H9 (cell line): ENCODE results near the gene TMEM106A. TPM values are rescaled to one million over a fixed set of nuclear protein-coding genes. Genes with fewer than 3 reads are reported as not detected.

ENCODE experiments used
- DNase-seq: peaks from one replicate; pipeline ENCODE4 v3.0.0-alpha.2; 2017
- H2AFZ ChIP-seq: one replicate; pipeline ENCODE4 v1.6.1; 2013; ENCODE audit warnings: mild to moderate bottlenecking, low read length, control low read depth, moderate library complexity
- H2AK5ac ChIP-seq: 2 replicates; pipeline ENCODE4 v1.6.1; 2013; ENCODE audit warnings: low read length, control low read depth, mixed read lengths; ENCODE audit not compliant: insufficient read length
- H2BK120ac ChIP-seq: one replicate; pipeline ENCODE4 v1.6.1; 2013; ENCODE audit warnings: low read depth, mild to moderate bottlenecking, low read length, control low read depth, inconsistent platforms; ENCODE audit not compliant: poor library complexity, severe bottlenecking
- H2BK12ac ChIP-seq: 2 replicates; pipeline ENCODE4 v1.6.1; 2013; ENCODE audit warnings: low read length, control low read depth, mixed read lengths, low read depth; ENCODE audit not compliant: insufficient read length
- H2BK15ac ChIP-seq: 2 replicates; pipeline ENCODE4 v1.6.1; 2013; ENCODE audit warnings: low read depth, low read length, control low read depth
- H2BK20ac ChIP-seq: one replicate; pipeline ENCODE4 v1.6.1; 2013; ENCODE audit warnings: low read depth, mild to moderate bottlenecking, low read length, control low read depth, inconsistent platforms; ENCODE audit not compliant: poor library complexity, severe bottlenecking
- H2BK5ac ChIP-seq: 2 replicates; pipeline ENCODE4 v1.6.1; 2013; ENCODE audit warnings: low read length, control low read depth, mixed read lengths; ENCODE audit not compliant: insufficient read length
- H3K14ac ChIP-seq: 2 replicates; pipeline ENCODE4 v1.6.1; 2013; ENCODE audit warnings: low read length, control low read depth; ENCODE audit not compliant: insufficient read depth
- H3K18ac ChIP-seq: 2 replicates; pipeline ENCODE4 v1.6.1; 2013; ENCODE audit warnings: low read depth, mild to moderate bottlenecking, mixed read lengths, low read length, control low read depth; ENCODE audit not compliant: insufficient read length
- H3K23ac ChIP-seq: 2 replicates; pipeline ENCODE4 v1.6.1; 2013; ENCODE audit warnings: low read length, control low read depth, mixed read lengths, low read depth; ENCODE audit not compliant: insufficient read length
- H3K23me2 ChIP-seq: 2 replicates; pipeline ENCODE4 v1.6.1; 2013; ENCODE audit warnings: low read depth, mild to moderate bottlenecking, mixed read lengths, low read length, control low read depth; ENCODE audit not compliant: insufficient read length, poor library complexity, severe bottlenecking
- H3K27ac ChIP-seq: 2 replicates; pipeline ENCODE4 v1.5.1; 2013; ENCODE audit warnings: low read length, control low read depth, mixed read lengths, low read depth; ENCODE audit not compliant: insufficient read length
- H3K27me3 ChIP-seq: 2 replicates; pipeline ENCODE4 v1.6.1; 2013; ENCODE audit warnings: low read length, control low read depth, inconsistent platforms; ENCODE audit not compliant: insufficient read depth
- H3K4ac ChIP-seq: 2 replicates; pipeline ENCODE4 v1.6.1; 2013; ENCODE audit warnings: low read depth, mild to moderate bottlenecking, control low read depth, inconsistent platforms, low read length, moderate library complexity
- H3K4me1 ChIP-seq: 2 replicates; pipeline ENCODE4 v1.6.1; 2013; ENCODE audit warnings: low read length, control low read depth, inconsistent platforms; ENCODE audit not compliant: insufficient read depth
- H3K4me2 ChIP-seq: 2 replicates; pipeline ENCODE4 v1.6.1; 2013; ENCODE audit warnings: low read length, control low read depth, mixed read lengths; ENCODE audit not compliant: insufficient read length, insufficient read depth
- H3K56ac ChIP-seq: 2 replicates; pipeline ENCODE4 v1.6.1; 2013; ENCODE audit warnings: low read depth, mild to moderate bottlenecking, mixed read lengths, low read length, control low read depth; ENCODE audit not compliant: insufficient read length
- H3K79me1 ChIP-seq: 2 replicates; pipeline ENCODE4 v1.6.1; 2013; ENCODE audit warnings: low read depth, mild to moderate bottlenecking, moderate library complexity, low read length, control low read depth, inconsistent platforms; ENCODE audit not compliant: insufficient read depth, poor library complexity, severe bottlenecking
- H3K79me2 ChIP-seq: 2 replicates; pipeline ENCODE4 v1.6.1; 2013; ENCODE audit warnings: low read length, control low read depth, inconsistent platforms; ENCODE audit not compliant: insufficient read depth
- H3K9ac ChIP-seq: 2 replicates; pipeline ENCODE4 v1.6.1; 2013; ENCODE audit warnings: low read length, control low read depth, mixed read lengths; ENCODE audit not compliant: insufficient read length; ENCODE audit errors: extremely low read depth
- H3K9me3 ChIP-seq: one replicate; pipeline ENCODE4 v1.6.1; 2013; ENCODE audit warnings: low read depth, low read length, inconsistent platforms; ENCODE audit not compliant: control insufficient read depth
- H3T11ph ChIP-seq: one replicate; pipeline ENCODE4 v1.6.1; 2013; ENCODE audit warnings: mild to moderate bottlenecking, low read length, control low read depth, inconsistent platforms
- H4K20me1 ChIP-seq: one replicate; pipeline ENCODE4 v1.6.1; 2013; ENCODE audit not compliant: control insufficient read depth, insufficient read length, insufficient read depth
- H4K5ac ChIP-seq: 2 replicates; pipeline ENCODE4 v1.6.1; 2013; ENCODE audit warnings: low read depth, mild to moderate bottlenecking, mixed read lengths, low read length, control low read depth; ENCODE audit not compliant: insufficient read length
- H4K8ac ChIP-seq: replicated peaks from 2 replicates; pipeline ENCODE4 v1.6.1; 2013; ENCODE audit warnings: low read length, control low read depth, mixed read lengths, low read depth; ENCODE audit not compliant: insufficient read length
- H4K91ac ChIP-seq: 2 replicates; pipeline ENCODE4 v1.6.1; 2013; ENCODE audit warnings: low read depth, mild to moderate bottlenecking, moderate library complexity, mixed read lengths, low read length, control low read depth; ENCODE audit not compliant: insufficient read length
- H3K27ac Mint-ChIP-seq, 3 experiments: 2 replicates in 2 of 3; 3 replicates in 1 of 3; pipeline ENCODE4 v1.8.0; 2020 to 2021; ENCODE audit warnings: mixed read lengths in 3 of 3, mild to moderate bottlenecking in 1 of 3, moderate library complexity in 1 of 3
- H3K27me3 Mint-ChIP-seq: 2 replicates; pipeline ENCODE4 v1.8.0; 2021; ENCODE audit warnings: low read depth, mild to moderate bottlenecking, moderate library complexity, mixed read lengths
- H3K36me3 Mint-ChIP-seq, 3 experiments: 2 replicates in 2 of 3; 3 replicates in 1 of 3; pipeline ENCODE4 v1.8.0; 2020 to 2021; ENCODE audit warnings: low read depth in 3 of 3, mixed read lengths in 3 of 3; ENCODE audit not compliant: insufficient read depth in 1 of 3
- H3K4me1 Mint-ChIP-seq, 2 experiments: 2 replicates each; pipeline ENCODE4 v1.8.0; 2020; ENCODE audit warnings: mixed read lengths in 2 of 2
- H3K4me3 Mint-ChIP-seq, 2 experiments: 2 replicates in 1 of 2; 3 replicates in 1 of 2; pipeline ENCODE4 v1.8.0; 2020 to 2021; ENCODE audit warnings: mild to moderate bottlenecking in 2 of 2, mixed read lengths in 2 of 2, moderate library complexity in 1 of 2
- H3K9me3 Mint-ChIP-seq, 2 experiments: 2 replicates in 1 of 2; 3 replicates in 1 of 2; pipeline ENCODE4 v1.8.0; 2020; ENCODE audit warnings: mild to moderate bottlenecking in 2 of 2, mixed read lengths in 2 of 2, moderate library complexity in 1 of 2
- WGBS: extraction: QIAGEN DNeasy Blood & Tissue Kit; methylation state at CpG from one replicate; pipeline ENCODE4 v1.1.7; 2013; ENCODE audit warnings: missing lambda C conversion rate, low lambda C conversion rate, mixed read lengths; ENCODE audit not compliant: insufficient read length; ENCODE audit errors: extremely low coverage; 5-methylcytosine and 5-hydroxymethylcytosine counted together
- total RNA-seq: library from RNA; stranded (reverse); gene quantifications from 2 replicates; pipeline ENCODE4 v1.2.1, GENCODE V29; 2021
- TF ChIP-seq, protein P1 (sequence below): fragments of 200-600 bp; sonication (generic); conservative IDR thresholded peaks from 3 replicates; pipeline ENCODE4 v1.8.0; 2021; ENCODE audit warnings: antibody characterized with exemption, mild to moderate bottlenecking

The TMEM106A gene
- total RNA-seq, 1 experiment from 2014 or later = 3.7 TPM

DNA sequence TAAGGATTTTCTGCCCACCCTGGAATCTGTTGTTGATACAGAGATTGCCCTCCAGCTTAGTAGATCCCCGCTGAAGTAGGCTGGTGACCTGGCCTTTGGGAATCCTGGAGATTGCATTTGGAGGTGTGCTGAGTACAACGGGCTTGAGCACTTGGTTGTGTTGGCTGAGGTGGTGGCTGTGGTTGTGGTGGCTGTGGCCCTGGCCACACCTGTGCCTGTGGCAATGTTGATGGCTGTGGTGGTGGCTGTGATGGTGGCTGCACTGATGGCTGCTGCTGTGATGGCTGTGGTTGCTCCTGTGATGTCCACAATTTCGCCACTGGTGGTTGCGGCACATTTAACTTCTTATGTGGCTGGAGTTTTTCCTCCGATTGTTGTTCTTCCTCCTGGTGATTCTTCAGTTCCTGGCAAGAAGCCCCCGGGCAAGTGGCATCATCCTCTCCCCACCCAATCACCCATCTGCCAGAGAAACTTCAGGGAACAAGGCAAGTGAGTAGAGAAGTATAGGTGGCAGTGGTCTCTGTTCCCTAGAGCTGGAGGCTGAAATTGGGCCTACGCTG is 12.6 kb downstream of the TMEM106A start:
- no peaks in the 10 kb centered on the region for H3K27me3 Mint-ChIP-seq
- no peaks in the 10 kb centered on the region for H3K9me3 Mint-ChIP-seq
- Histone ChIP-seq H3K23ac (no peak overlapping the region), H4K20me1 (no peaks in the 10 kb centered on the region), H4K5ac (no peak overlapping the region), H3K56ac (no peak overlapping the region), H3K9me3 (no peaks in the 10 kb centered on the region), H3K79me2 (no peaks in the 10 kb centered on the region), H3K4me1 (no peaks in the 10 kb centered on the region), H3K18ac (no peak overlapping the region), H3K9ac (no peak overlapping the region), H3K79me1 (no peaks in the 10 kb centered on the region), H4K8ac (no peak overlapping the region), H3K14ac (no peak overlapping the region), H3K23me2 (no peaks in the 10 kb centered on the region), H2BK5ac (no peak overlapping the region), H3K27ac (no peak overlapping the region), H2BK20ac (no peak overlapping the region), H2AFZ (no peak overlapping the region), H2BK120ac (no peak overlapping the region), H2BK12ac (no peak overlapping the region), H3T11ph (no peak overlapping the region), H3K27me3 (no peaks in the 10 kb centered on the region), H3K4ac (no peak overlapping the region), H2AK5ac (no peak overlapping the region), H4K91ac (no peak overlapping the region), H2BK15ac (no peak overlapping the region), H3K4me2 (no peak overlapping the region)
- peak; percentile 22 for DNase-seq
- TF ChIP-seq, protein P1, sequence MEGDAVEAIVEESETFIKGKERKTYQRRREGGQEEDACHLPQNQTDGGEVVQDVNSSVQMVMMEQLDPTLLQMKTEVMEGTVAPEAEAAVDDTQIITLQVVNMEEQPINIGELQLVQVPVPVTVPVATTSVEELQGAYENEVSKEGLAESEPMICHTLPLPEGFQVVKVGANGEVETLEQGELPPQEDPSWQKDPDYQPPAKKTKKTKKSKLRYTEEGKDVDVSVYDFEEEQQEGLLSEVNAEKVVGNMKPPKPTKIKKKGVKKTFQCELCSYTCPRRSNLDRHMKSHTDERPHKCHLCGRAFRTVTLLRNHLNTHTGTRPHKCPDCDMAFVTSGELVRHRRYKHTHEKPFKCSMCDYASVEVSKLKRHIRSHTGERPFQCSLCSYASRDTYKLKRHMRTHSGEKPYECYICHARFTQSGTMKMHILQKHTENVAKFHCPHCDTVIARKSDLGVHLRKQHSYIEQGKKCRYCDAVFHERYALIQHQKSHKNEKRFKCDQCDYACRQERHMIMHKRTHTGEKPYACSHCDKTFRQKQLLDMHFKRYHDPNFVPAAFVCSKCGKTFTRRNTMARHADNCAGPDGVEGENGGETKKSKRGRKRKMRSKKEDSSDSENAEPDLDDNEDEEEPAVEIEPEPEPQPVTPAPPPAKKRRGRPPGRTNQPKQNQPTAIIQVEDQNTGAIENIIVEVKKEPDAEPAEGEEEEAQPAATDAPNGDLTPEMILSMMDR = no peak
- WGBS = no CpG with 5 or more reads among the region's 7 CpGs
- H3K36me3 Mint-ChIP-seq = no peaks in the 10 kb centered on the region
- no peak overlapping the region for H3K4me3 Mint-ChIP-seq
- H3K27ac Mint-ChIP-seq = peak overlapping the region in 2 of 3 experiments; percentile 10 to 37; a peak in 2 of 7 replicates
- no peaks in the 10 kb centered on the region for H3K4me1 Mint-ChIP-seq
